ENCODE results near the gene KIF6. TPM values are rescaled to one million over a fixed set of nuclear protein-coding genes. Genes with fewer than 3 reads are reported as not detected.

Gene KIF6
- total and polyA plus RNA-seq, 2 of the 8 experiments (the other 6 are each of a cell fraction or from before 2014, with no cell fraction given): 0.53 to 0.65 TPM

GRCh38 chr6:39322306-39322850, 402.8 kb downstream of the KIF6 start, which contains the start of gene KCNK16 (continued):
- TF ChIP-seq CHD7 (IDR thresholded peaks at IDR 0.05; ENCODE audit: insufficient replicate concordance, low read length): no peak
- no peak for TF ChIP-seq BCL11A (IDR thresholded peaks at IDR 0.05; ENCODE audit: low read depth in 2 of 2, low read length in 2 of 2)

Measured in H1 (cell line).